NCI-H1048 (cell line): ENCODE measurements around the gene FFAR1.

Experiments
- DNase-seq: peaks from one replicate; lab custom pipeline; 2025; lab: John Stamatoyannopoulos, UW

The FFAR1 gene

GRCh38 chr19:35315883-35316282 lies 31.8 kb upstream of the FFAR1 start:
- DNase-seq: no peak

DNA sequence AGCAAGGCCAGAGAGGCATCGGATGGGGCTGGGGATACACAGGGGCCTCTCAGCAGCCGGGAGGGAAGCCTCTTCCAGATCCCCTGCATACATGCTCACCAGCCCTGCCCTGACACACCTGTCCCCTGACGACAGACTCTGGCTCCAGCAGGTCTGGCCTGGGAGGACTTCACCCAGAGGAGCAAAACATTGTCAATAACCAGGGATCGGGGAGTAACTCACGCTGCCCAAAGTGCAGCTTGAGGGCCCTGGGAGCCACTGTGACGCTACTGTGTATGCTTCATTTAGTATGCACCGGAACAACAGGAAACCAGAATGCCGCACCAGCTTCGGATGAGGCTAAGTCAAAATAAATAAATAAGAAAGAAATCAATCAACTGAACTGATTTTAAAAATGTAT lies 31.1 kb upstream of the FFAR1 start:
- no peak for DNase-seq

DNA sequence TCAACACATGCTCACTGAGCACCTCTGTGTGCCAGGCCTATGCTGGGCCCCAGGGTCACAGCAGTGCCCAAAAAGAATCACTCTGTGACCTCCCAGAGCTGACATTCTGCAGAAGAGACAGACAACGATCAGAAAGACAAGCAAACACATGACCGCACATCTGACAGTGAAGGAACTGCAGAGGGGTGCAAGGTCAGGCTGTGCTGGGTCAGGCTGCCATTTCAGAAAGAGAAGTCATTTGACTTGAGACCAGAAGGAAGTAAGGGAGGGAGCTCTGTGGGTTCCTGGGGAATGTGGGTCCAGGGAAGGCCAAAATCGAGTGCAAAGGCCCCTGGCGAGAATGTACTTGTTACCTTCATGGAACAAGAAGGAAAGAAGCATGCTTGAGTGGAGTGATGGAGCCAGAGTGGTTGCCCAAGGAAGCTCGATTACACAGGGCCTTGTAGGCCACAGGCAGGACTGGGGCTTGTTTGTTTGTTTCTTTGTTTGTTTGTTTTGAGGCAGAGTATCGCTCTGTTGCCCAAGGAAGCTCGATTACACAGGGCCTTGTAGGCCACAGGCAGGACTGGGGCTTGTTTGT lies 30.1 kb upstream of the FFAR1 start:
- DNase-seq: no peak

DNA sequence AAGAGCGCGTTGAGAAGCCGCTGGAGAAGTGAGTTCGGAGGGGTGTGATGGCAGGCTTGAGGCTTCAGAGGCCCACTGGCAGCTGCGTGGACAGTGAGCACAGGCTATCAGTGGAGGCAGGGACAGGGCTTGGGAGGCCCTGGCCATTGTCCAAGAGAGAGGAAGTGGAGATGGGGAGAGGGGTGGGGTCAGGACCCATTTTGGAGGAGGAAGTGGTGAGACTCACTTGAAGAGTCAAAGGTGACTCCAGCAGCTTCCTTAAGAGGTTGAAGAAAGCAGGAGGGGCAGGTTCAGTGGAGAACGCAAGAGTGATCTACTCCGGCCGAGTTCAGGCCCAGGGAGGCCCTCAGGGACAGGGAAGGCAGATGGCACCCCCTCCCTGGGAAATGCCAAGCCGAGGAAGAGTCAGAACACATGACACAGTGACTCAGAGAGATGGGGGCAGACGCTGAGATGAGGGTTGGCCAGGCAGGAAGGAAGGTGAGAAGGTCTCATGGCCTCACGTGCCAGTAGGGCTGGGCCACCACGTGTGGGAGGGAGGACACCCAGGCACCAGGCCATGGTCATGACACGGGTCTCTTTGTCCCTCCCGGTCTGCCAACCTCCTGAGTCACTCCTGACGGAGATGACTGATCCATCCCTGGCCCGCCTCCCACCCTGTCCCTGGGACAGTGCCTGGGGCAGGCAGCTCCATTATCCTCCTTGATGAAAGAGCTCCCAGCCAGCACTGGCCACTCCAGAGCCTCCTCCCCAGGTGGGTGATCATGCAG lies 28.8 kb upstream of the FFAR1 start:
- no peak for DNase-seq

DNA sequence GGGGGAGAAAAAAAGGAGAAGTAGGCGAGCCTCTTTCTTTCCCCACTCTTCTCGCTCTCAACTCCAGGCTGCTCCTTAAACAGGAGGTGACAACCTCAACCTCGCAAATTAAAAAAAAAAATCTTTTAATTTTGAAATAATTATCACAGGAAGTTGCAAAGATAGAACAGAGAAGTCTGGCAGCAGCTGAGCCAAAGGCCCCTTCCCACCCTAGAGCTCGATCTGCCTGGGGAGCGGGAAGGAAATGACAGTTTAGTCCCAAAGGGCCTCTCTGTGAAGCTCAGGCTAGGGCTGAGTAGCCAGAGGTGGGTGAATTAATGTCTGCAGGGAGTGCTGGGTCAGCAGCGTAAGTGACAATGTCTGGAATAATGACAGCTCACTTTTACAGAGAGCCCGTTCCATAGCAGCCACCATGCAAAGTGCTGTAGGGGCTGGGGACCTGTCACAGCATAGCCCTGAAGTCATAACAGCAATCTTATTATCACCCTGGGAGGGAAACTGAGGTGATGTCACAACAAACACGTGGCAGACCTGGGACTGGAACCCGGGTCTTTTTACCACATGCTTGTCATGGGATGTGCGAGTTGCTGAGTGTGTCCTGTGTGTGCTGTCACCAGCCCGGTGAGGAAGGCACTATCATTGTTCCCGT lies 27.5 kb upstream of the FFAR1 start:
- DNase-seq: no peak

GRCh38 chr19:35321291-35321690 lies 26.4 kb upstream of the FFAR1 start:
- no peak for DNase-seq

DNA sequence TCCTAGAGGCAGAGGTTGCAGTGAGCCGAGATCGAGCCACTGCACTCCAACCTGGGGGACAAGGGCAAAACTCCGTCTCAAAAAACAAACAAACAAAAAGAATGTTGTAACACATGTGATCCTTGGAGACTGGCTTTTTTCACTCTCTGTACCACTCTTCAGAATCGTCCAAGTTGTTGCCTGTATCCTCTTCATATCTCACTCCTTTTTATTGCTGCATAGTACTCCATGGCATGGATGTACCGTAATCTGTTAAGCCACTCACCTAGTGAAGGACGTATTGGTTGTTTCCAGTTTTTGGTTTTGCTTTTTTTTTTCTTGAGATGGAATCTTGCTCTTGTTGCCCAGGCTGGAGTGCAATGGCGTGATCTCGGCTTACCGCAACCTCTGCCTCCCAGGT lies 25.7 kb upstream of the FFAR1 start:
- DNase-seq: no peak

- DNase-seq: no peak
Observed at GRCh38 chr19:35327642-35328041, 20.1 kb upstream of the FFAR1 start.

GRCh38 chr19:35328851-35329285 lies 18.8 kb upstream of the FFAR1 start, which contains the start of gene CD22:
Gene CD22, plus strand, starts transcription at chr19:35329187. Its CDS starts 2,854 bp downstream, at chr19:35332041.
- DNase-seq: no peak

GRCh38 chr19:35329323-35329722 lies 18.4 kb upstream of the FFAR1 start:
- DNase-seq: no peak

DNA sequence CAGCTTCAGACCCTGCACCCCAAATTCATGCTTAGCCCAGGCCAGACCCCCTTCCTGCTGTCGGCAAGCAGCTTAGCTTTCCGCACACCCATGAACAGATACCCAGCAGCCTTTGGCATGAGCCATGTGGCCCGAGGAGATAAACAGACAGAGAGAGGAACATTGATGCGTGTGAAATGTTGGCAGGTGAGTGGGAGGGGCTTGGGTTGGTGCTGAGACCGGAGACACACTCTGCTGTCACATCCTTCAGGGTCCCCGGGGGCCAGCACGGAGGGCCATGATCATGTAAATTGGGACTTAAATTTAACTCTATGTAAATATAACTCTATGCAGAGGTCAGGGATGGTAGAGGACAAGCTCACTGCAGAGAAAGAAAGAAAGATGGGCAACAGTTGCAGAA lies 17.2 kb upstream of the FFAR1 start:
- DNase-seq: no peak

- DNase-seq: no peak
Observed at GRCh38 chr19:35331551-35332214, 16.0 kb upstream of the FFAR1 start.

GRCh38 chr19:35332817-35333216 lies 14.9 kb upstream of the FFAR1 start:
- no peak for DNase-seq

- DNase-seq: no peak
Observed at GRCh38 chr19:35334144-35334753, 13.5 kb upstream of the FFAR1 start.

DNA sequence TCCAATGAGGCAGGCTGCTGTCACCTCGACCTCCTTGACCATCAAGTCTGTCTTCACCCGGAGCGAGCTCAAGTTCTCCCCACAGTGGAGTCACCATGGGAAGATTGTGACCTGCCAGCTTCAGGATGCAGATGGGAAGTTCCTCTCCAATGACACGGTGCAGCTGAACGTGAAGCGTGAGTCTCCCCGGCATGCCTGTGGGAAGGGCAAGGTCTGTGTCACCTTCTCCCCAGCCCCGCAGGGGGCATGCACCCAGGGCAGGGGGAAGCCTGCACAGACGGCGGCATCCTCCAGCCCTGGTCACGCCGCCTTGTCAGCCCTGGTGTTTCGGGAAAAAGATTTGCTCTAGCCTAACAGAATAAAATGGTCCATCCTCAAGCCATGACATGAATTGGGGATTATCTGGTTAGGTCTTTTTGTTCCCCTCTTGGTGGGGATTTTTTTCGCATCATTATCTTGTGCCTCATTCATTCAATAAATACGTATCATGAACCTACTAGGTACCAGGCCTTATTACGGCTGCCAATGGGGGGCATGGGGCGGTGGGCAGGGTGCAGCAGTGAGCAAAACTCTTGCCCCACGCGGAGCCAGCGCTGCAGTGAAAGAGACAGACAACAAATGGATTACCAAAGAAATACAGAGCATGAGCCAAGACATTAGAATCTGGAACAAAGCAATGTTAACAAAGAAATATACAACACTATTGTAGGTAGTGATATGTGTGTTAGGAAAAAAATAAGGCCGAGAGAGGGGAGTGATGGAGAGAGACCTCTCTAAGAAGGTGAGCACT lies 11.3 kb upstream of the FFAR1 start:
- DNase-seq: no peak

DNA sequence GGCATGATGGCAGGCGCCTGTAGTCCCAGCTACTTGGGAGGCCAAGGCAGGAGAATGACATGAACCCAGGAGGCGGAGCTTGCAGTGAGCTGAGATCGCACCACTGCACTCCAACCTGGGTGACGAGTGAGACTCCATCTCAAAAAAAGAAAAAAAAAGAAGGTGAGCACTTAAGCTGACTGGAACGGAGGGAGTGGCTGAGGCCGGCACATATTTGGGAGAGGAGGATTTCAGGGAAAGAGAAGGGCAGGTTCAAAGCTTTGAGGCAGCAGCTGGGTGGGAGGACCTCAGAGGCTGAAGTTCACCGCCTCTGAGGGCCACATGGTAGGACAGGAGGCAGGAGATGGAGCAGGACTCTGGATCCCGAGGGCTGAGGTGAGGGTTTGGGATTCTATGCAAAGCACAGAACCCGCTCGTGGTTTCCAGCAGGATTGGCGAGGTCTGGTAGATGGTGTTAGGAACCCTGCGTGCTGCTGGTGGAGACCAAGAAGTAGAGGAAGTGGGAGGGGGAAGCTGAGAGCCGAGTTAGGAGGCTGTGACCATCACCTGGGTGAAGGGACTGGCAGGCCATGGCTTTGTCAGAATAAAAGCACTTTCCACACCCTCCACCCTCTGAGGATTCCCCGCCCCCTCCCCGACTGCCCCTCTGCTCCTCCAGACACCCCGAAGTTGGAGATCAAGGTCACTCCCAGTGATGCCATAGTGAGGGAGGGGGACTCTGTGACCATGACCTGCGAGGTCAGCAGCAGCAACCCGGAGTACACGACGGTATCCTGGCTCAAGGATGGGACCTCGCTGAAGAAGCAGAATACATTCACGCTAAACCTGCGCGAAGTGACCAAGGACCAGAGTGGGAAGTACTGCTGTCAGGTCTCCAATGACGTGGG lies 10.4 kb upstream of the FFAR1 start:
- no peak for DNase-seq

- DNase-seq: no peak
Observed at GRCh38 chr19:35337984-35338296, 9.8 kb upstream of the FFAR1 start.

- DNase-seq: no peak
Observed at GRCh38 chr19:35340431-35340830, 7.3 kb upstream of the FFAR1 start.

DNA sequence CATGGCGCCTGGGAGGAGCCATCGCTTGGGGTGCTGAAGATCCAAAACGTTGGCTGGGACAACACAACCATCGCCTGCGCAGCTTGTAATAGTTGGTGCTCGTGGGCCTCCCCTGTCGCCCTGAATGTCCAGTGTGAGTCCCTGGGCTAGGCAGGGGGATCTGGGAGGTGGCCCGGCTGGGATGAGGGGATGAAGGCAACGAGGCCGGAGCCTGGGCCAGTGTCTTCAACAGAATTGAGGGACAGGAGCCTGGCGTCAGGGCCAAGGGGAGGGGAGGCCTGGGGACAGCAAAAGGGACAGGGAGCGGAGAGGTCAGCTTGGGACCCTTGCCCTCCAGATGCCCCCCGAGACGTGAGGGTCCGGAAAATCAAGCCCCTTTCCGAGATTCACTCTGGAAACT lies 6.7 kb upstream of the FFAR1 start:
- no peak for DNase-seq

GRCh38 chr19:35341565-35342225 lies 6.0 kb upstream of the FFAR1 start:
- no peak for DNase-seq
